ENCODE data around the gene ZKSCAN1.
A peak's percentile ranks its signal among the peaks of the same experiment; 100 is the strongest.
"Not testable (repeated sequence)": the region's sequence is repeated elsewhere in the genome, so short reads cannot be mapped to it uniquely, and the experiment has no call there.

Gene ZKSCAN1

DNA sequence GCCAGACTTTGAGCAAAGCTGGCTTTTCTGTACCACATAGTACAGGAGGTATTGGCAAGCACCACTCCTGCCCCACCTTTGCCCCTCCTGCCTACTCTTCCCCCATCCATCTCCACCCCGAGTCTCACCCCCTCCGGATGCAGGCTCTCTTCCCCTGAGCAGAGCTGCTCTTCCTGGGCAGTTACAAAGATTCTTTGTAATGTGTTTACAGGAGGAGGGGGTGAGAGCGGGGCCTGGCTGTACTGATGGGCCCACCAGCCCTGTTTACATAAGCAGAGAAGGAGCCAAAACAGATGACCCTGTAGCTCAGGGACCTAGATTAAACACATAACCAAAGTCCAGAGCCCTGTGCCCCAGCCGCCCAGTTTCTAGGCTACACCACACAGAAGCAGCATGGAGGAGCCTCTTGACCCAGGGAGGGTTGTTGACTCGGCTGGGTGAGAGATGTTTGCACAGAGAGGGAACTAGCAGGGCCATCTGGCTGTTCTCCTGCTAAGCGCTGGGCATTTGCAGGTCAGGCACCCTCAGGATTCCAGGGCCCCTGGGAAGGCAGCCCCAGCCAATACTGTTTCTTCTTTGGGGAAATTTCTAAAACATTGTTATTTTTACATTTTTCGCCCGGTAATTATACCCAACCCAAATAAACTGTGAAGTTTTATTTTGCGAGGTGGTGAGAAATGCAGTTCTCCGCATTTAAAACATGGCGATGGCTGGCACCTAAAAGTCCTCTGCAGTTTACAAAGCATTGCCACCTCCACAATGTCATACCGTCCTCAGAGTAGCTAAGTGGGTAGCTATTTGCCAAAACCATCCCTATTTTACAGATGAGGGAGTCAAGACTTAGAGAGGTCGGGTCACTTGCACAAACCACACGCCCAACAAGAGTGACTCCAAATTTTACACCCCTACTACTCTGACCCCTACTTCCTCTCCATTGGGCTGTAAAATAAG, 11.4 kb upstream of the ZKSCAN1 start:
- no peak for DNase-seq (ENCODE audit: low spot score)

DNA sequence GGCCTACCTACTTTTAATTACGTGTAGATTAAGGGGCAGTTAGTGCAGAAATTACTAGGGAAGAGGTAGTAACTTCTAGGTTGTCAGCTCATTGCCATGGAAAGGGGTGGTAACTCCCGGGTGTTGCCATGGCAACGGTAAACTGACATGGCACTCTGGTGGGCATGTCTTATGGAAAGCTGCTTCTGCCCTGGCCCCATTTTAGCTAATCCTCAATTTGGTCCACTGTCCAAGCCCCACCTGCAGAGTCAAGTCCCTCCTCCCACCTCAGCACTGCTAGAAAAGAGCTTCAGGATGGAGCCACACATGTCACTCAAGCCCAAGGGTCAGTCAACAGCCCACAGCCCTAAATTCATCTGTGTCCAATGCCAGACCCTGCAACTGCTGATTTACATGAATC, 7.5 kb upstream of the ZKSCAN1 start:
- DNase-seq (ENCODE audit: low spot score): no peak

DNA sequence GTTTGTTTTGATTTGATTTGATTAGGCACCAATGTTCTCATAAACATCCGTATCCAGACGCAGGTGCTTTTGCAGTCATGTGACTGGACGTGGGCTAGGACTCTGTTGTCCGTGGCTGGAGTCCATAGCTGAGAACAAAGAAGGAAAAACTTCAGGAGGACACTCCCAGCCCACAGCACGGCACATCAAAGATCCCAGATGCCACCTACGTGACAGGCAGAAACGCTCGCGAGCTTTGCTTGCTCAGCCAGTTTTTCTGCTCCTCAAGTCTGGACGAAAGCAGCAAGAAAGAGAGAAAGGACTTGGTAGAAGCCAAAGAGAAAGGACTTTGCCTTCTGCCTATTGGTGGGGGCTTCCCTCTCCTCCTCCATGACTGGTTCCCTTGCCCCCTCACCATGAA, 6.9 kb upstream of the ZKSCAN1 start:
- DNase-seq (ENCODE audit: low spot score): no peak

GRCh38 chr7:100009952-100010351, 5.4 kb upstream of the ZKSCAN1 start:
- DNase-seq (ENCODE audit: low spot score): not testable (repeated sequence)

- no peak for DNase-seq (ENCODE audit: low spot score)
These were observed 4.5 kb upstream of the ZKSCAN1 start for GRCh38 chr7:100010901-100011300.

- no peak for DNase-seq (ENCODE audit: low spot score)
These were observed 3.9 kb upstream of the ZKSCAN1 start for GRCh38 chr7:100011516-100011915.

DNA sequence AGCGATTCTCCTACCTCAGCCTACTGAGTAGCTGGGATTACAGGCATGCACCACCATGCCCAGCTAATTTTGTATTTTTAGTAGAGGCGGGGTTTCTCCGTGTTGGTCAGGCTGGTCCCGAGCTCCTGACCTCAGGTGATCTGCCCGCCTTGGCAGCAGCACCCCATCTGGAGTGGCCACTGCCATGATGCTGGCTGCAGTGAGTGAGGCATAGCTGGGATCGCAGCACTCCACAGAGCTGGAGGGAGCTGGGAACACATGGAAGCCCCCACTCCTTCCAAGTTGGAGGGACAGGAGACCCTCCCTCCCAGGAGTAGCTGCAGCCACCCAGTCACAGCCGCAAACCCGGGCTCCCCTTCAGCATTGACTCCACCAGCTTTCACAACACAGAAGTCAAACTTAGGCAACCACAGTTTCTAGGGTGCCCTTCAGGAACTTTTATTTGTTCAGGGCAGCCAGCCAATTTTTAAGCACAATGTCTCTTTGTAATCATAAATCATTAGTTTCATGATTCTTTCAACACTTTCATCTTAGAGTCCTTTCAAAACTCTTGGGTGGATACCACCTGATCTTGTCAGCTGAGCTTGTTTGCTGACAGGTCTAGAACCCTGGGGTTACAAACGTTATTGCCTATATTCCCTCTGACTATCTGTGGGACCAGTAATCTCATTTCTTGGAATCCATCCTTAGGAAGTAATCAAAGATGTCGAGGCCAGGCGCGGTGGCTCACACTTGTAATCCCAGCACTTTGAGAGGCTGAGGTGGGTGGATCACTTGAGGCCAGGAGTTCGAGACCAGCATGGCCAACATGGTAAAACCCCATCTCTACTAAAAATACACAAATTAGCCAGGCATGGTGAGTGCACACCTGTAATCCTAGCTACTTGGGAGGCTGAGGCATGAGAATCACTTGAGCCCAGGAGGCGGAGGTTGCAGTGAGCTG, 2.7 kb upstream of the ZKSCAN1 start:
- DNase-seq (ENCODE audit: low spot score): not testable (repeated sequence)

DNA sequence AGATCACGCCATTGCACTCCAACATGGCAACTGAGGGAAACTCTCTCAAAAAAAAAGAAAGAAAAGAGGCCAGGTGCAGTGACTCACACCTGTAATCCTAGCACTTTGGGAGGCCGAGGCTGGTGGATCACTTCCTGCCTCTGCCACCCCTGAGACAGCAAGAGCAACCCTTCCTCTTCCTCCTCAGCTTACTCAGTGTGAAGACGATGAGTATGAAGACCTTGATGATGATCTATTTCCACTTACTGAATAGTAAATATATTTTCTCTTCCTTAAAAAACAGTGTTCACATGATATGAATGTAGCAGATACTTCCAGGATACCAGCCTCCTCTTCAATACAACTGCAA, 2.1 kb upstream of the ZKSCAN1 start:
- DNase-seq (ENCODE audit: low spot score): no peak

- DNase-seq (ENCODE audit: low spot score): no peak
These were observed 962 bp downstream of the ZKSCAN1 start for GRCh38 chr7:100016215-100016901.

DNA sequence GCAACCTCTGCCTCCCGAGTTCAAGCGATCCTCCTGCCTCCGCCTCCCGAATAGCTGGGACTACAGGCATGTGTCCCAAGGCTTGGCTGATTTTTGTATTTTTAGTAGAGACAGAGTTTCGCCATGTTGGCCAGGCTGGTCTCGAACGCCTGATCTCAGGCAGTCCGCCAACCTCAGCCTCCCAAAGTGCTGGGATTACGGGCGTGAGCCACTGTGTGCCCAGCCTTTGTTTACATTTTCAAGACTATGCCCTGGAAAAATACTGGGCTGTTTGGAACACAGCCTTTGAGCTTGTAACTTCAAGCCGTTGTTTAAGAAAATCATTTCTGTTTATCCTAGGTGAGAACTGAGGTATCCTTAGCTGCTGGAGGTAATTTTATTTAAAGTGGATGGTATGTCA, 1.9 kb downstream of the ZKSCAN1 start:
- no peak for DNase-seq (ENCODE audit: low spot score)

DNA sequence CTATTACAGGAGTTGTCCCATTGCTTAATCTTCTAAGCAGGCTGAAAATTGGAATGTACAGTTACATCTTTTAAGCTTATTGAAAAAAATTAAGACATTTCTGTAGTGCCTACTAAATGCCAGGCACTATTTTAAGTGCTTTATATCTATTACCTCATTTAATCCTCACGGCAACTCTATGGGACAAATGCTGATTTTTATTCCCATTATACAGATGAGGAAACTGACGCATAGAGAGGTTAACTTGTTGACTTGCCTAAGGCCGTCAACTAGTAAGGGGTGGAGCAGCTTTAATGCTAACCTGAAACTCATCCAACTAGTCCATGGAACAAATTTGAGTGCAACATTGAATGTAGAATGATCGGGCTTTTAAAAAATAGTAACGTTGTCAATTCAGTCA, 2.5 kb downstream of the ZKSCAN1 start:
- DNase-seq (ENCODE audit: low spot score): no peak

DNA sequence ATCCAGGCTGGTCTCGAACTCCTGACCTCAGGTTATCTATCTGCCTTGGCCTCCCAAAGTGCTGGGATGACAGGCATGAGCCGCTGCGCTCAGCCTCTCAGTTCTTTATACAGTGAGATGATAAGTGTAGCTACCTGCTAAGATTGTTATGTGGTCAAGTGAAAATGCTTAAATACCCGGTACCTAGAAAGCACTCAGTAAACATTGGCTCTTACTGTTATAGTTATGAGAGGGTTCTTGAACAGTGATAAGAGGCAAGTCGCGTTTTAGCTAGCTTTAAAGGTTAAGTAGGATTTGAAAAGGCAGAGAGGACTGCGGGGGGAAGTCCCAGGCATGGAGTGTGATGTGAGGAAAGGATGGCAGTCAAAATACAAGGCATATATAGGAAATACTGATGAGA, 4.5 kb downstream of the ZKSCAN1 start:
- no peak for DNase-seq (ENCODE audit: low spot score)

GRCh38 chr7:100021297-100021696, 5.9 kb downstream of the ZKSCAN1 start:
- no peak for DNase-seq (ENCODE audit: low spot score)

GRCh38 chr7:100022621-100023020, 7.2 kb downstream of the ZKSCAN1 start:
- DNase-seq (ENCODE audit: low spot score): no peak

GRCh38 chr7:100023526-100023925, 8.1 kb downstream of the ZKSCAN1 start:
- DNase-seq (ENCODE audit: low spot score): no peak

- no peak for DNase-seq (ENCODE audit: low spot score)
These were observed 8.7 kb downstream of the ZKSCAN1 start for GRCh38 chr7:100024020-100024619.

DNA sequence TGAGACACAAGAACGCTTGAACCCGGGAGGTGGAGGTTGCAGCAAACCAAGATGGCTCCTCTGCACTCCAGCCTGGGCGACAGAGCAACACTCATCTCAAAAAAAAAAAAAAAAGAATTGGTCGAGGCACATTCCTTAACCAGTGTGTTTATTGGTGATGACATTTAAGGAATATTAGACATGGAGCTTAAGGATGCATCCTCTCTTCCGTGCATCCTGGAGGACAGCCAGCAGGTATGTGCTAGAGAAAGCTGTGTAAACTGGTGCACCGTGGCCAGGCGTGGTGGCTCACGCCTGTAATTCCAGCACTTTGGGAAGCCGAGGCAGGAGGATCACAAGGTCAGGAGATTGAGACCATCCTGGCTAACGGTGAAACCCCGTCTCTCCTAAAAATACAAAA, 11.8 kb downstream of the ZKSCAN1 start:
- no peak for DNase-seq (ENCODE audit: low spot score)

GRCh38 chr7:100029596-100029995, 14.2 kb downstream of the ZKSCAN1 start:
- DNase-seq (ENCODE audit: low spot score): no peak

DNA sequence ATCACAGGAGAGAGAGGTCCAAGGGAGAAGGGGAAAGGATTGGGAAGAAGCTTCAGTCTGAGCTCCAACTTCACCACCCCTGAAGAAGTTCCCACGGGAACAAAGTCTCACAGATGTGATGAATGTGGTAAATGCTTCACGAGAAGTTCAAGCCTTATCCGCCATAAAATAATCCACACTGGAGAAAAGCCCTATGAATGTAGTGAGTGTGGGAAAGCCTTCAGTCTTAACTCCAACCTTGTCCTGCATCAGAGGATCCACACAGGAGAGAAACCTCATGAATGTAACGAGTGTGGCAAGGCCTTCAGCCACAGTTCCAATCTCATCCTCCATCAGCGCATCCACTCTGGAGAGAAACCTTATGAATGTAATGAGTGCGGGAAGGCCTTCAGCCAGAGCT, 18.1 kb downstream of the ZKSCAN1 start:
- DNase-seq (ENCODE audit: low spot score): no peak

DNA sequence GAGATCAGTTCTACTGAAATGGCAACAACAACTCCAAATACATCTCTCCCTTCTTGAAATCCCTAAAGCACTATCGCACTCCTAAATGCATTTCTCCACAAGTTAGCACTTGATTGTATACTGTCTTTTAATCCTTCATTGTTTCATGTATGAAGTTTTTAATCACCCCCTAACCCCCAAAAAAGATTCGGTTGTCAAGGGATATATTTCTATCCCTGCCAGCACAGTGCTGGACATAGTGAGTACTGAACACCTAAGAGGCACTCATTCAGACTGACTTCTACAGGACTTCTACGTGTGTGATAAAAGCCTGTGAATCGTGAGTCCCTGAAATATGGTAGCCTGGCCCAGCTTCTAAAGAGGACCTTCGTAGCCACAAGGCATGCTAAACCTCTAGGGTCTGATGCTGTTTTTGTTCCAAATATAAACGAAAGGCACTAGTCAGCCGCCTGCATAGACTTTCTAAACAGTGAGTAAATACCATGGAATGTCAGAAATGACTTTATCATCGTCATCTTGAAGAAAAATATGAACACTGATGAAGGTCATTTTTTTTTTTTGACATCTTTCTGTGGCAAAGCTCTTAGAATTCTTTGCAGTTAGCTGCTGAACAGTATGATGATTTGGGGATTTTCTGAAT, 19.6 kb downstream of the ZKSCAN1 start:
- DNase-seq (ENCODE audit: low spot score): peak; percentile 81

- DNase-seq (ENCODE audit: low spot score): no peak
These were observed 20.5 kb downstream of the ZKSCAN1 start for GRCh38 chr7:100035876-100036275.
